ENCODE data around the gene CDH18. TPM values are rescaled to one million over a fixed set of nuclear protein-coding genes. Genes with fewer than 3 reads are reported as not detected.

CDH18 gene
- total and polyA plus RNA-seq, 2 of the 4 experiments (the other 2 are of a cell fraction): 0.24 to 1.1 TPM

DNA sequence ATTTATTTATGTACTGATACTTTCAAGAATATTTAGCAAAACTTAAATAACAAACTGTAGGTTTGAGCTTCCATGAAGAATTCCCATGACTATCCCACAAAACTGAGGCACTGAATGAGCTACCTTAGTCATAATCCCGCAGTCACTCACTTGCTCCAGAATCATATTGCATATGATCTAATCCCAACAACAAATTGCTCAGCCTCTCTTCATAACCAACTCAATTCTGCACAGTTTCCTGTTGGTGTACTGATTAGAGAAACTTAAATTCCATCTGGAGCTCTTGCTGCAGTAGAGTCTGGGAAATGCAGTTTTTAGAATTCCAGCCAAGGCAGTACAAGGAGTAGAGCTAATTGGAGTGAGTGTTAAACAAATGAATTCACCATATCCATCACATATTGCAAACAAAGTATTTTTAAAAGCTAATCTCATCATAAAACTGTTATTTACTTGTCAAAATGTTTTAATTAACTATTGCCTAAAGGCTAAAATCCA, 35.7 kb upstream of the CDH18 start:
- Histone ChIP-seq H3K27me3 (ENCODE audit: control insufficient read depth, insufficient read depth, low read length) (no peaks in the 10 kb centered on the region), H3K4me1 (ENCODE audit: control insufficient read depth, insufficient read depth, low read length) (no peaks in the 10 kb centered on the region), H2BK120ac (ENCODE audit: low read depth, low read length) (no peak overlapping the region), H2BK15ac (ENCODE audit: low read depth, low read length) (no peak overlapping the region), H4K8ac (ENCODE audit: low read depth in 2 of 2, low read length in 2 of 2) (no peak overlapping the region), H3K9me1 (ENCODE audit: insufficient read depth, low read length) (no peaks in the 10 kb centered on the region), H3K36me3 (ENCODE audit: control insufficient read depth, insufficient read depth, low read length) (no peaks in the 10 kb centered on the region), H4K20me1 (ENCODE audit: insufficient read depth, low read length) (no peaks in the 10 kb centered on the region), H3K4ac (ENCODE audit: low read depth, low read length) (no peak overlapping the region), H2BK5ac (ENCODE audit: low read depth, low read length, poor library complexity, severe bottlenecking) (no peak overlapping the region), H2AK5ac (ENCODE audit: low read depth, low read length) (no peak overlapping the region), H2BK20ac (ENCODE audit: low read depth, low read length) (no peak overlapping the region), H3K23ac (ENCODE audit: low read depth, low read length) (no peak overlapping the region), H3K9ac (ENCODE audit: low read depth, low read length) (no peak overlapping the region), H2AK9ac (replicated peaks; ENCODE audit: low read depth, low read length, poor library complexity) (no peak overlapping the region), H3K79me1 (ENCODE audit: low read depth in 1 of 2, low read length in 2 of 2) (no peaks in the 10 kb centered on the region), H3K27ac (ENCODE audit: insufficient read depth, low read length) (no peak overlapping the region), H2AFZ (replicated peaks; ENCODE audit: low read length, poor library complexity) (no peak overlapping the region), H3K56ac (ENCODE audit: extremely low read depth, insufficient read depth, low read length) (no peak overlapping the region), H3K4me2 (ENCODE audit: low read depth, low read length) (no peak overlapping the region), H3K9me3 (ENCODE audit: control insufficient read depth, insufficient read depth, low read length) (0 out of 2 replicates have a peak, but pooled peaks cover 3% of the 10 kb centered on the region), H4K91ac (ENCODE audit: insufficient read depth, low read depth, low read length) (no peak overlapping the region), H3K18ac (ENCODE audit: low read depth, low read length) (no peak overlapping the region), H4K5ac (ENCODE audit: low read depth, low read length) (no peak overlapping the region), H3K4me3 (ENCODE audit: insufficient read depth, low read depth, low read length) (no peak overlapping the region), H3K14ac (replicated peaks; ENCODE audit: low read depth, low read length) (no peak overlapping the region)
- no CpG with 5 or more reads among the region's 1 CpG for WGBS, 2 experiments (ENCODE audit: extremely low coverage in 2 of 2, insufficient read length in 1 of 2)
- dilution Hi-C loops (cut with HindIII; ENCODE audit: low sequenced_read_pairs, unreplicated experiment): no loop called here
- ChIA-PET CTCF (no interaction called here), POLR2A (ENCODE audit: unreplicated experiment) (no interaction called here)
- ATAC-seq (ENCODE audit: low read depth) (no peak), DNase-seq (no peak)
- intact Hi-C loops (cut with micrococcal nuclease): no loop called here
- TF ChIP-seq, protein P1, sequence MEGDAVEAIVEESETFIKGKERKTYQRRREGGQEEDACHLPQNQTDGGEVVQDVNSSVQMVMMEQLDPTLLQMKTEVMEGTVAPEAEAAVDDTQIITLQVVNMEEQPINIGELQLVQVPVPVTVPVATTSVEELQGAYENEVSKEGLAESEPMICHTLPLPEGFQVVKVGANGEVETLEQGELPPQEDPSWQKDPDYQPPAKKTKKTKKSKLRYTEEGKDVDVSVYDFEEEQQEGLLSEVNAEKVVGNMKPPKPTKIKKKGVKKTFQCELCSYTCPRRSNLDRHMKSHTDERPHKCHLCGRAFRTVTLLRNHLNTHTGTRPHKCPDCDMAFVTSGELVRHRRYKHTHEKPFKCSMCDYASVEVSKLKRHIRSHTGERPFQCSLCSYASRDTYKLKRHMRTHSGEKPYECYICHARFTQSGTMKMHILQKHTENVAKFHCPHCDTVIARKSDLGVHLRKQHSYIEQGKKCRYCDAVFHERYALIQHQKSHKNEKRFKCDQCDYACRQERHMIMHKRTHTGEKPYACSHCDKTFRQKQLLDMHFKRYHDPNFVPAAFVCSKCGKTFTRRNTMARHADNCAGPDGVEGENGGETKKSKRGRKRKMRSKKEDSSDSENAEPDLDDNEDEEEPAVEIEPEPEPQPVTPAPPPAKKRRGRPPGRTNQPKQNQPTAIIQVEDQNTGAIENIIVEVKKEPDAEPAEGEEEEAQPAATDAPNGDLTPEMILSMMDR (conservative IDR thresholded peaks at IDR 0.05; ENCODE audit: low read depth, low read length): no peak
- TF ChIP-seq MAFK (IDR thresholded peaks at IDR 0.05; ENCODE audit: low read depth, low read length) (no peak), POLR2A (IDR thresholded peaks at IDR 0.05; ENCODE audit: low read depth, low read length) (no peak), MXI1 (IDR thresholded peaks at IDR 0.05; ENCODE audit: borderline replicate concordance, low read depth, low read length) (no peak), CHD1 (IDR thresholded peaks at IDR 0.05; ENCODE audit: low read depth, low read length) (no peak), SMC3 (IDR thresholded peaks at IDR 0.05; ENCODE audit: low read depth, low read length) (no peak), MAZ (IDR thresholded peaks at IDR 0.05; ENCODE audit: borderline replicate concordance, low read depth, low read length) (no peak)
- TF ChIP-seq, protein P2, sequence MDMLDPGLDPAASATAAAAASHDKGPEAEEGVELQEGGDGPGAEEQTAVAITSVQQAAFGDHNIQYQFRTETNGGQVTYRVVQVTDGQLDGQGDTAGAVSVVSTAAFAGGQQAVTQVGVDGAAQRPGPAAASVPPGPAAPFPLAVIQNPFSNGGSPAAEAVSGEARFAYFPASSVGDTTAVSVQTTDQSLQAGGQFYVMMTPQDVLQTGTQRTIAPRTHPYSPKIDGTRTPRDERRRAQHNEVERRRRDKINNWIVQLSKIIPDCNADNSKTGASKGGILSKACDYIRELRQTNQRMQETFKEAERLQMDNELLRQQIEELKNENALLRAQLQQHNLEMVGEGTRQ (IDR thresholded peaks at IDR 0.05; ENCODE audit: low read depth, low read length): no peak
- BruUV-seq (replicated peaks): no TSS peak
- in situ Hi-C loops (cut with MboI; ENCODE audit: low sequenced_read_pairs): no loop called here
